GM12878 (cell line): ENCODE results near the gene KCNMB3. TPM values are rescaled to one million over a fixed set of nuclear protein-coding genes. Genes with fewer than 3 reads are reported as not detected.

ENCODE experiments used
- ASH2L ChIP-seq: fragments of 300-600, 200-600 bp; sonication (generic); IDR thresholded peaks from 2 replicates; pipeline ENCODE4 v1.6.1; 2017; ENCODE audit warnings: low read depth, mild to moderate bottlenecking, borderline replicate concordance
- BMI1 ChIP-seq: fragments of 450-650 bp; IDR thresholded peaks from 2 replicates; pipeline ENCODE4 v1.6.1; 2016; ENCODE audit warnings: mild to moderate bottlenecking, moderate library complexity, borderline replicate concordance
- CBFB ChIP-seq: IDR thresholded peaks from 2 replicates; pipeline ENCODE4 v1.6.1; 2016; ENCODE audit warnings: antibody characterized with exemption, low read depth
- CBX3 ChIP-seq: fragments of 200-600 bp; sonication (generic); IDR thresholded peaks from 2 replicates; pipeline ENCODE4 v1.6.1; 2016; ENCODE audit warnings: low read depth, borderline replicate concordance
- ELK1 ChIP-seq: IDR thresholded peaks from 2 replicates; pipeline ENCODE4 v1.6.1; 2012; ENCODE audit warnings: low read depth, low read length, improper control_type of control experiment
- ESRRA ChIP-seq: IDR thresholded peaks from 2 replicates; pipeline ENCODE4 v1.6.1; 2012; ENCODE audit warnings: mild to moderate bottlenecking, low read length, improper control_type of control experiment
- HDAC6 ChIP-seq: fragments of 200-600 bp; sonication (generic); IDR thresholded peaks from one replicate; pipeline ENCODE4 v1.8.0; 2017; ENCODE audit warnings: antibody characterized with exemption; ENCODE audit not compliant: unreplicated experiment
- JUND ChIP-seq: IDR thresholded peaks from 2 replicates; pipeline ENCODE4 v1.6.1; 2012; ENCODE audit warnings: low read depth, mild to moderate bottlenecking, low read length, improper control_type of control experiment, moderate library complexity
- KAT2A ChIP-seq: conservative IDR thresholded peaks from 2 replicates; pipeline ENCODE4 v1.6.1; 2011; ENCODE audit warnings: low read depth, low read length; ENCODE audit not compliant: control insufficient read depth
- MAX ChIP-seq: IDR thresholded peaks from 2 replicates; pipeline ENCODE4 v1.6.1; 2012; ENCODE audit warnings: low read depth, low read length, improper control_type of control experiment
- MYB ChIP-seq: fragments of 150-350 bp; IDR thresholded peaks from 2 replicates; pipeline ENCODE4 v1.6.1; 2014; ENCODE audit warnings: mild to moderate bottlenecking, low read depth, low read length, borderline replicate concordance
- NBN ChIP-seq: fragments of 450-650 bp; IDR thresholded peaks from 2 replicates; pipeline ENCODE4 v1.6.1; 2016
- NR2C1 ChIP-seq: fragments of 450-650 bp; IDR thresholded peaks from 2 replicates; pipeline ENCODE4 v1.6.1; 2017; ENCODE audit warnings: antibody characterized with exemption, mild to moderate bottlenecking, moderate library complexity
- NRF1 ChIP-seq: conservative IDR thresholded peaks from 2 replicates; pipeline ENCODE4 v1.6.1; 2011; ENCODE audit warnings: mild to moderate bottlenecking, low read depth, low read length, improper control_type of control experiment
- PAX5 ChIP-seq: IDR thresholded peaks from 2 replicates; pipeline ENCODE4 v1.6.1; 2011; ENCODE audit warnings: low read depth, low read length, borderline replicate concordance
- POLR2AphosphoS2 ChIP-seq: IDR thresholded peaks from 2 replicates; pipeline ENCODE4 v1.6.1; 2011; ENCODE audit warnings: low read depth, mild to moderate bottlenecking, low read length, improper control_type of control experiment, moderate library complexity
- POLR2AphosphoS5 ChIP-seq: IDR thresholded peaks from 2 replicates; pipeline ENCODE4 v1.6.1; 2011; ENCODE audit warnings: mild to moderate bottlenecking, low read length, inconsistent platforms
- PRDM15 ChIP-seq: fragments of 450-650 bp; formaldehyde crosslinking; IDR thresholded peaks from 2 replicates; pipeline ENCODE4 v1.4.0; 2020; ENCODE audit warnings: mild to moderate bottlenecking, moderate library complexity
- RBBP5 ChIP-seq: fragments of 200-600 bp; sonication (generic); conservative IDR thresholded peaks from 2 replicates; pipeline ENCODE4 v1.6.1; 2016
- SKIL ChIP-seq: fragments of 450-650 bp; IDR thresholded peaks from 2 replicates; pipeline ENCODE4 v1.6.1; 2017; ENCODE audit warnings: mild to moderate bottlenecking, low read depth, inconsistent platforms; ENCODE audit not compliant: poor library complexity, severe bottlenecking
- STAT3 ChIP-seq: IDR thresholded peaks from 2 replicates; pipeline ENCODE4 v1.6.1; 2011; ENCODE audit warnings: low read depth, low read length, improper control_type of control experiment
- TCF7 ChIP-seq: IDR thresholded peaks from 2 replicates; pipeline ENCODE4 v1.6.1; 2014; ENCODE audit warnings: antibody characterized with exemption, borderline replicate concordance
- YY1 ChIP-seq: IDR thresholded peaks from 2 replicates; pipeline ENCODE4 v1.6.1; 2011; ENCODE audit warnings: low read depth, mild to moderate bottlenecking, low read length
- ZNF207 ChIP-seq: fragments of 450-650 bp; IDR thresholded peaks from 2 replicates; pipeline ENCODE4 v1.6.1; 2014; ENCODE audit warnings: antibody characterized with exemption, mild to moderate bottlenecking, borderline replicate concordance
- ZNF24 ChIP-seq: fragments of 450-650 bp; IDR thresholded peaks from 2 replicates; pipeline ENCODE4 v1.6.1; 2017; ENCODE audit warnings: antibody characterized with exemption, mild to moderate bottlenecking
- ZSCAN29 ChIP-seq: fragments of 450-650 bp; IDR thresholded peaks from 2 replicates; pipeline ENCODE4 v1.6.1; 2017; ENCODE audit warnings: mild to moderate bottlenecking, moderate library complexity
- polyA plus RNA-seq, 11 experiments: library from polyadenylated mRNA; depleted of rRNA in 4 of 11; unstranded in 6 of 11; stranded (reverse) in 5 of 11; fragments of >200 nt; fragmentation: Nextera tagmentation in 4 of 11; fragmentation: Illumina TruSeq in 1 of 11; extraction: Ambion mirVana in 4 of 11; extraction: Trizol in 1 of 11; gene quantifications; 1 replicate in 1 of 11; 2 replicates in 10 of 11; pipeline versions ENCODE4 v1.2.1 to v1.2.3, GENCODE V29; 2011 to 2016; ENCODE audit warnings: inconsistent platforms in 2 of 11, missing spikeins in 2 of 11, low read depth in 1 of 11
- total RNA-seq, 4 experiments: library from RNA; depleted of rRNA in 3 of 4; stranded (reverse); fragments of >200 nt in 3 of 4; fragmentation: Illumina TruSeq in 1 of 4; extraction: Trizol in 1 of 4; gene quantifications; 2 replicates each; pipeline versions ENCODE4 v1.2.1 to v1.2.3, GENCODE V29; 2013 to 2021

The KCNMB3 gene
- total and polyA plus RNA-seq, 10 of the 15 experiments (the other 5 are each of a cell fraction or from before 2014, with no cell fraction given), result 0.20 to 4.6 (median 2.2) TPM

- TF ChIP-seq SKIL, result no peak
- TF ChIP-seq POLR2AphosphoS2, result no peak
- TF ChIP-seq POLR2AphosphoS5, result no peak
- no peak for TF ChIP-seq ELK1
- no peak for TF ChIP-seq NRF1
- TF ChIP-seq HDAC6, result no peak
- no peak for TF ChIP-seq ZSCAN29
- TF ChIP-seq RBBP5, result no peak
- no peak for TF ChIP-seq STAT3
- 0 out of 2 replicates have a peak, but pooled peaks have one; percentile 49 for TF ChIP-seq ZNF24
- TF ChIP-seq YY1, result peak; percentile 42; the same call in 1 of the 2 replicates
- no peak for TF ChIP-seq MYB
- TF ChIP-seq JUND, result no peak
- peak; percentile 59; the same call in 1 of the 2 replicates for TF ChIP-seq ASH2L
- no peak for TF ChIP-seq CBX3
- TF ChIP-seq ESRRA, result no peak
- TF ChIP-seq KAT2A, result no peak
- no peak for TF ChIP-seq ZNF207
- TF ChIP-seq PAX5, result no peak
- TF ChIP-seq CBFB, result no peak
- no peak; the same call in 1 of the 2 replicates for TF ChIP-seq NR2C1
- no peak for TF ChIP-seq NBN
- no peak for TF ChIP-seq PRDM15 (CRISPR knock-in tag)
- no peak for TF ChIP-seq TCF7
- no peak for TF ChIP-seq BMI1
- no peak for TF ChIP-seq MAX
Measured at GRCh38 chr3:179260949-179261765, 10.2 kb upstream of the KCNMB3 start (continued).
